C4-2B (cell line): ENCODE measurements around the gene MDM1.

ENCODE experiments used
- CTCF ChIP-seq: fragments of 450-650 bp; conservative IDR thresholded peaks from 2 replicates; pipeline ENCODE4 v1.5.1; 2017; ENCODE audit warnings: mild to moderate bottlenecking
- ZFX ChIP-seq: fragments of 450-650 bp; IDR thresholded peaks from 2 replicates; pipeline ENCODE4 v1.6.1; 2017

GRCh38 chr12:68279227-68280054, 52.7 kb downstream of the MDM1 start:
- no peak for TF ChIP-seq CTCF
- TF ChIP-seq ZFX = no peak
